OCI-LY3 (cell line): ENCODE measurements around the gene CEACAM18.
A peak's percentile ranks its signal among the peaks of the same experiment; 100 is the strongest.
"Not testable (repeated sequence)": the region's sequence is repeated elsewhere in the genome, so short reads cannot be mapped to it uniquely, and the experiment has no call there.

ENCODE experiments used
- H2AFZ ChIP-seq: fragments of 200-600, 300-600 bp; shearing (Covaris generic); 2 replicates; pipeline ENCODE4 v1.6.0; 2014; ENCODE audit warnings: antibody characterized with exemption, low read depth, low read length
- H3K27ac ChIP-seq: fragments of 200-600, 300-600 bp; sonication (generic); 2 replicates; pipeline ENCODE4 v1.5.1; 2014; ENCODE audit warnings: mild to moderate bottlenecking, low read length, moderate library complexity, mixed read lengths
- H3K27me3 ChIP-seq: fragments of 200-600, 300-600 bp; sonication (generic); 2 replicates; pipeline ENCODE4 v1.6.1; 2014; ENCODE audit warnings: low read depth, low read length, mixed read lengths
- H3K36me3 ChIP-seq: fragments of 200-600, 300-600 bp; sonication (generic); replicated peaks from 2 replicates; pipeline ENCODE3; 2014; ENCODE audit warnings: low read depth, low read length, mixed read lengths
- H3K4me1 ChIP-seq: fragments of 300-600, 200-600 bp; sonication (generic); 2 replicates; pipeline ENCODE4 v1.6.1; 2014; ENCODE audit warnings: low read length, mixed read lengths
- H3K4me2 ChIP-seq: fragments of 200-600, 300-600 bp; sonication (generic); 2 replicates; pipeline ENCODE4 v1.6.1; 2014; ENCODE audit warnings: low read length, mixed read lengths
- H3K4me3 ChIP-seq: fragments of 300-600, 200-600 bp; sonication (generic); 2 replicates; pipeline ENCODE4 v1.5.1; 2014; ENCODE audit warnings: antibody characterized with exemption, mild to moderate bottlenecking, low read length, moderate library complexity
- H3K79me2 ChIP-seq: fragments of 300-600, 200-600 bp; shearing (Covaris generic); 2 replicates; pipeline ENCODE4 v1.6.1; 2014; ENCODE audit warnings: mild to moderate bottlenecking, low read length, mixed read lengths
- H3K9ac ChIP-seq: fragments of 300-600, 200-600 bp; shearing (Covaris generic); 2 replicates; pipeline ENCODE4 v1.6.0; 2014; ENCODE audit warnings: mild to moderate bottlenecking, low read length, moderate library complexity
- H3K9me3 ChIP-seq: fragments of 200-600, 300-600 bp; shearing (Covaris generic); 2 replicates; pipeline ENCODE4 v1.6.1; 2014; ENCODE audit warnings: low read length, mixed read lengths; ENCODE audit not compliant: insufficient read depth
- H4K20me1 ChIP-seq: fragments of 200-600, 300-600 bp; sonication (generic); 2 replicates; pipeline ENCODE4 v1.6.1; 2016; ENCODE audit warnings: low read length, mixed read lengths; ENCODE audit not compliant: insufficient read depth
- CTCF ChIP-seq: fragments of 200-600, 300-600 bp; sonication (generic); IDR thresholded peaks from 2 replicates; pipeline ENCODE4 v1.5.1; 2014; ENCODE audit warnings: antibody characterized with exemption, low read length, low read depth
- EZH2phosphoT487 ChIP-seq: fragments of 200-600 bp; shearing (Covaris generic); IDR thresholded peaks from 2 replicates; pipeline ENCODE4 v1.6.1; 2018; ENCODE audit warnings: antibody characterized with exemption, mixed run types, low read depth

CEACAM18 gene

GRCh38 chr19:51493776-51494175, 15.4 kb downstream of the CEACAM18 start:
- Histone ChIP-seq H3K9me3 (no peaks in the 10 kb centered on the region), H3K4me2 (no peak overlapping the region), H3K79me2 (no peaks in the 10 kb centered on the region), H3K4me1 (no peaks in the 10 kb centered on the region), H4K20me1 (no peaks in the 10 kb centered on the region), H3K36me3 (no peaks in the 10 kb centered on the region), H3K9ac (no peak overlapping the region), H3K4me3 (no peak overlapping the region), H3K27ac (no peak overlapping the region), H2AFZ (no peak overlapping the region), H3K27me3 (peaks cover 39% of the 10 kb centered on the region)
- TF ChIP-seq EZH2phosphoT487 (no peak), CTCF (no peak)

GRCh38 chr19:51497666-51498065, 19.3 kb downstream of the CEACAM18 start:
- H3K4me3 ChIP-seq, result no peak overlapping the region
- H3K9ac ChIP-seq, result no peak overlapping the region
- H4K20me1 ChIP-seq, result no peaks in the 10 kb centered on the region
- no peaks in the 10 kb centered on the region for H3K9me3 ChIP-seq
- TF ChIP-seq EZH2phosphoT487 (no peak), CTCF (no peak)
- H3K27me3 ChIP-seq, result peaks cover 31% of the 10 kb centered on the region
- no peaks in the 10 kb centered on the region for H3K79me2 ChIP-seq
- H3K36me3 ChIP-seq, result no peaks in the 10 kb centered on the region
- no peak overlapping the region for H3K4me2 ChIP-seq
- H3K27ac ChIP-seq, result no peak overlapping the region
- H3K4me1 ChIP-seq, result peaks cover 6% of the 10 kb centered on the region
- no peak overlapping the region for H2AFZ ChIP-seq

GRCh38 chr19:51500931-51501330, 22.6 kb downstream of the CEACAM18 start:
- not testable (repeated sequence) for H3K4me1 ChIP-seq, H4K20me1 ChIP-seq, H2AFZ ChIP-seq, H3K4me3 ChIP-seq, H3K4me2 ChIP-seq, H3K79me2 ChIP-seq, H3K9me3 ChIP-seq, H3K9ac ChIP-seq, H3K27ac ChIP-seq, H3K36me3 ChIP-seq
- H3K27me3 ChIP-seq, result peaks cover 10% of the 10 kb centered on the region; the same call in 1 of the 2 replicates

GRCh38 chr19:51501594-51502263, 23.4 kb downstream of the CEACAM18 start, which contains the start of gene SIGLEC12:
TSS of gene SIGLEC12 (minus strand) at chr19:51501800. CDS start at chr19:51501733, 67 bp downstream.
- Histone ChIP-seq H3K9ac (no peak within 1 kb of the TSS), H2AFZ (no peak within 1 kb of the TSS; the same call in 1 of the 2 replicates), H3K79me2 (no peaks in the 10 kb centered on the region), H3K4me1 (peaks cover 6% of the 10 kb centered on the region), H3K9me3 (no peaks in the 10 kb centered on the region), H3K36me3 (no peaks in the 10 kb centered on the region), H4K20me1 (no peaks in the 10 kb centered on the region), H3K27me3 (peaks cover 8% of the 10 kb centered on the region; the same call in 1 of the 2 replicates), H3K27ac (no peak within 1 kb of the TSS), H3K4me3 (no peak within 1 kb of the TSS), H3K4me2 (0 out of 2 replicates have a peak within 1 kb of the TSS, but pooled peaks have one; percentile 19)
- TF ChIP-seq EZH2phosphoT487 (no peak), CTCF (no peak)
